Endothelial cell of umbilical vein (primary cell): Measurements from ENCODE around the gene TNFRSF4. TPM values are rescaled to one million over a fixed set of nuclear protein-coding genes. Genes with fewer than 3 reads are reported as not detected.

ENCODE experiments used
- BruUV-seq: library from RNA; stranded (reverse); fragments of 400-500 nt; replicated peaks from 2 replicates; lab custom pipeline; 2021; lab: Mats Ljungman, UMichigan
- CTCF ChIA-PET: fragments of 300-600, 350-600 bp; sonication (Branson Sonifier 250); formaldehyde crosslinking; loops from one replicate; lab custom pipeline; 2021; ENCODE audit warnings: antibody characterized with exemption, inconsistent platforms; lab: Charles Lee
- POLR2A ChIA-PET: fragments of 300-600, 350-600 bp; sonication (Branson Sonifier 250); formaldehyde crosslinking; loops from one replicate; lab custom pipeline; 2021; ENCODE audit warnings: antibody characterized with exemption, inconsistent platforms; lab: Charles Lee
- DNase-seq: peaks from one replicate; pipeline ENCODE4 v3.0.0-alpha.2; 2011; ENCODE audit warnings: low read depth, low spot score
- FAIRE-seq: peaks from 2 replicates; lab custom pipeline; 2011; peaks lifted over from hg19 to GRCh38; lab: Jason Lieb, UNC
- H2AFZ ChIP-seq: 2 replicates; pipeline ENCODE4 v1.6.0; 2012; ENCODE audit warnings: low read depth, low read length, control low read depth, inconsistent platforms
- H3K27ac ChIP-seq: 2 replicates; pipeline ENCODE4 v1.5.1; 2011; ENCODE audit warnings: low read depth, mild to moderate bottlenecking, control low read depth, low read length, moderate library complexity; ENCODE audit not compliant: insufficient read depth
- H3K27me3 ChIP-seq, 2 experiments: 2 replicates each; pipeline versions ENCODE4 v1.6.0 to v1.6.1; 2011; ENCODE audit warnings: low read length in 2 of 2, mixed read lengths in 1 of 2; ENCODE audit not compliant: control insufficient read depth in 2 of 2, insufficient read depth in 2 of 2
- H3K36me3 ChIP-seq, 2 experiments: 2 replicates in 1 of 2; 3 replicates in 1 of 2; pipeline ENCODE4 v1.5.1; 2011; ENCODE audit warnings: low read length in 2 of 2, mild to moderate bottlenecking in 1 of 2, moderate library complexity in 1 of 2; ENCODE audit not compliant: control insufficient read depth in 2 of 2, insufficient read depth in 2 of 2; ENCODE audit errors: extremely low read depth in 1 of 2
- H3K4me1 ChIP-seq: 3 replicates; pipeline ENCODE4 v1.5.1; 2011; ENCODE audit warnings: mild to moderate bottlenecking, low read length; ENCODE audit not compliant: control insufficient read depth, insufficient read depth; ENCODE audit errors: extremely low read depth
- H3K4me2 ChIP-seq: 2 replicates; pipeline ENCODE4 v1.6.1; 2011; ENCODE audit warnings: low read length, control low read depth, mixed read lengths; ENCODE audit not compliant: insufficient read depth
- H3K4me3 ChIP-seq, 3 experiments: fragments of 200-600 bp in 1 of 3; sonication (generic), shearing (Covaris generic) in 1 of 3; replicated peaks in 1 of 3; 2 replicates each; pipeline ENCODE4 v1.5.1; 2011 to 2016; ENCODE audit warnings: control low read depth in 3 of 3, low read length in 3 of 3, mild to moderate bottlenecking in 2 of 3, inconsistent platforms in 1 of 3, low read depth in 1 of 3, moderate library complexity in 1 of 3; ENCODE audit not compliant: insufficient read depth in 1 of 3
- H3K79me2 ChIP-seq: 2 replicates; pipeline ENCODE4 v1.6.0; 2012; ENCODE audit warnings: low read length, inconsistent platforms; ENCODE audit not compliant: control insufficient read depth, insufficient read depth
- H3K9ac ChIP-seq: replicated peaks from 2 replicates; pipeline ENCODE3; 2011; ENCODE audit warnings: low read length, control low read depth; ENCODE audit not compliant: insufficient read depth; ENCODE audit errors: extremely low read depth
- H3K9me1 ChIP-seq: replicated peaks from 3 replicates; pipeline ENCODE4 v1.6.0; 2011; ENCODE audit warnings: mild to moderate bottlenecking, low read length; ENCODE audit not compliant: control insufficient read depth, insufficient read depth; ENCODE audit errors: extremely low read depth
- H3K9me3 ChIP-seq: replicated peaks from 2 replicates; pipeline ENCODE4 v1.5.1; 2012; ENCODE audit warnings: low read length, inconsistent platforms; ENCODE audit not compliant: control insufficient read depth, insufficient read depth
- H4K20me1 ChIP-seq: replicated peaks from 2 replicates; pipeline ENCODE3; 2011; ENCODE audit warnings: mild to moderate bottlenecking, low read length; ENCODE audit not compliant: control insufficient read depth, insufficient read depth; ENCODE audit errors: extremely low read depth
- EZH2 ChIP-seq: IDR thresholded peaks from 2 replicates; pipeline ENCODE4 v1.6.1; 2012; ENCODE audit warnings: borderline replicate concordance, low read depth, mild to moderate bottlenecking, moderate library complexity, low read length, inconsistent platforms; ENCODE audit not compliant: severe bottlenecking
- GATA2 ChIP-seq: IDR thresholded peaks from 2 replicates; pipeline ENCODE4 v1.7.0; 2011; ENCODE audit warnings: low read depth, mild to moderate bottlenecking, moderate library complexity, mixed read lengths, low read length; ENCODE audit not compliant: insufficient read length, insufficient read depth
- JUN ChIP-seq: IDR thresholded peaks from 2 replicates; pipeline ENCODE4 v1.6.1; 2011; ENCODE audit warnings: borderline replicate concordance, low read depth; ENCODE audit not compliant: insufficient read length, insufficient read depth
- MYC ChIP-seq: IDR thresholded peaks from one replicate; pipeline ENCODE4 v1.6.1; 2011; ENCODE audit warnings: mild to moderate bottlenecking, low read depth, low read length
- POLR2A ChIP-seq: IDR thresholded peaks from 2 replicates; pipeline ENCODE4 v1.6.1; 2012; ENCODE audit warnings: low read depth, mild to moderate bottlenecking, control low read depth, low read length
- POLR2AphosphoS5 ChIP-seq: IDR thresholded peaks from 2 replicates; pipeline ENCODE4 v1.6.1; 2012; ENCODE audit warnings: low read depth, mild to moderate bottlenecking, control low read depth, low read length, moderate library complexity; ENCODE audit not compliant: insufficient read depth
- dilution Hi-C: fragments of 300-500 bp; cut with MboI; formaldehyde crosslinking; loops from one replicate; pipeline ENCODE4 v1.15.0; 2019; ENCODE audit warnings: low sequenced_read_pairs; ENCODE audit not compliant: extremely low pct_ligation_motif_present
- intact Hi-C: fragments of 100-400 bp; cut with micrococcal nuclease; formaldehyde crosslinking; loops from one replicate; pipeline ENCODE4 v1.10.0; 2022
- polyA plus RNA-seq, 4 experiments: library from polyadenylated mRNA; depleted of rRNA in 3 of 4; stranded (reverse) in 3 of 4; unstranded in 1 of 4; fragments of >200 nt; gene quantifications; 2 replicates each; pipeline versions ENCODE4 v1.2.1 to v1.2.3, GENCODE V29; 2011 to 2012; ENCODE audit warnings: missing spikeins in 1 of 4
- total RNA-seq: library from RNA; stranded (reverse); gene quantifications from 2 replicates; pipeline ENCODE4 v1.2.3, GENCODE V29; 2021
- TF ChIP-seq, protein P1 (sequence below), 2 donors: IDR thresholded peaks; 1 replicate in 1 of 2; 2 replicates in 1 of 2; pipeline ENCODE4 v1.5.1; 2011; ENCODE audit warnings: low read length in 2 of 2, mild to moderate bottlenecking in 2 of 2, moderate library complexity in 2 of 2, control low read depth in 1 of 2, inconsistent platforms in 1 of 2, low read depth in 1 of 2; ENCODE audit not compliant: insufficient read depth in 1 of 2; ENCODE audit errors: extremely low read depth in 1 of 2

TNFRSF4 gene
- total and polyA plus RNA-seq, 2 donors (not counting 3 experiments of a cell fraction or from before 2014, with no cell fraction given), result 0.55 to 1.5 TPM

DNA sequence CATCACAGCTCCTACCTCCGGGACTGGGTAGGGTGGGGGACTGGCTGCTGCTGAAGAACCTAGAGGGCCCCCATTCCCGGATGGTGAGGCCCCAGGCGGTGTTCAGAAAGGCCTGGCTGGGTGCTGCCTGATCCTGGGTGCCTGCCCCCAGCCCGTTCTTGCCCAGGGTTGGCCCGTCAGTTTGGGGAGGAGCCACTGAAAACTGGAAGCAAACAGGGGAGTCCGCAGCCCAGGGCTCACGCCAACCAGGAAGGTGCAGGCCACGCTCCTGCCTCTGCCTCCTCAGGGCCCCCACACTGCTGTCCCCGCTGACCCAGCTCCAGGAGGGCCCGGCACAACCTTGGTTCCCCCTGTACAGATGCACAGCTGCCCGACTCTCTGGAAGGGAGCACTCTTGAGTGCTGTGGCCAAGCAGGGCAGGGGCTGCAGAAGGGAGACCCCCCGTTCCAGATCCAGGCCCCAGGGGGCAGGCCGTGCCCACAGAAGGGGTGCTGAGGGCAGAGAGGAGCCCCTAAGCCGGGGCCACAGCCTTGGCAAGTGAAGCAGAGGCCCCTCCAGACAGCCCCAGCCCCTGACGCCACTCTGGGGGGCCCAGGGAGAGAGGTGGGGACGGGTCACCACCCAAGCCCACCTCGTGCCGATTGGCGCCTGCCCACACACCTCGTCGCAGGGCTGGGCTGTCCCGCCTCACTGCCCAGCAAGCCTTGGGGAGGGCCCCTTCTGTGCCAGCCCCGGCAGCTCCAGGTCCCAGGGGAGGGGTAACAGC is 27.1 kb upstream of the TNFRSF4 start:
- Histone ChIP-seq H2AFZ (no peak overlapping the region), H3K36me3 (no peaks in the 10 kb centered on the region), H3K27me3 (no peaks in the 10 kb centered on the region), H3K9ac (no peak overlapping the region), H3K9me3 (no peaks in the 10 kb centered on the region), H3K4me1 (no peaks in the 10 kb centered on the region), H3K4me2 (no peak overlapping the region), H3K4me3 (no peak overlapping the region), H3K9me1 (no peaks in the 10 kb centered on the region), H3K27ac (no peak overlapping the region), H3K79me2 (no peaks in the 10 kb centered on the region), H4K20me1 (no peaks in the 10 kb centered on the region)
- ChIA-PET CTCF (no interaction called here), POLR2A (no interaction called here)
- TF ChIP-seq POLR2AphosphoS5, result no peak
- TF ChIP-seq JUN, result no peak
- TF ChIP-seq, protein P1, sequence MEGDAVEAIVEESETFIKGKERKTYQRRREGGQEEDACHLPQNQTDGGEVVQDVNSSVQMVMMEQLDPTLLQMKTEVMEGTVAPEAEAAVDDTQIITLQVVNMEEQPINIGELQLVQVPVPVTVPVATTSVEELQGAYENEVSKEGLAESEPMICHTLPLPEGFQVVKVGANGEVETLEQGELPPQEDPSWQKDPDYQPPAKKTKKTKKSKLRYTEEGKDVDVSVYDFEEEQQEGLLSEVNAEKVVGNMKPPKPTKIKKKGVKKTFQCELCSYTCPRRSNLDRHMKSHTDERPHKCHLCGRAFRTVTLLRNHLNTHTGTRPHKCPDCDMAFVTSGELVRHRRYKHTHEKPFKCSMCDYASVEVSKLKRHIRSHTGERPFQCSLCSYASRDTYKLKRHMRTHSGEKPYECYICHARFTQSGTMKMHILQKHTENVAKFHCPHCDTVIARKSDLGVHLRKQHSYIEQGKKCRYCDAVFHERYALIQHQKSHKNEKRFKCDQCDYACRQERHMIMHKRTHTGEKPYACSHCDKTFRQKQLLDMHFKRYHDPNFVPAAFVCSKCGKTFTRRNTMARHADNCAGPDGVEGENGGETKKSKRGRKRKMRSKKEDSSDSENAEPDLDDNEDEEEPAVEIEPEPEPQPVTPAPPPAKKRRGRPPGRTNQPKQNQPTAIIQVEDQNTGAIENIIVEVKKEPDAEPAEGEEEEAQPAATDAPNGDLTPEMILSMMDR (IDR thresholded peaks at IDR 0.05; ENCODE audit: extremely low read depth in 1 of 2, insufficient read depth in 1 of 2, low read depth in 1 of 2, low read length in 2 of 2), result no peak
- no peak for TF ChIP-seq POLR2A
- no peak for TF ChIP-seq MYC
- no peak for TF ChIP-seq GATA2
- no peak for TF ChIP-seq EZH2
- intact Hi-C loops (no loop called here), dilution Hi-C loops (no loop called here)
- DNase-seq (no peak), FAIRE-seq (no peak)
- no TSS peak for BruUV-seq
